NCI-H1417 treated with DMSO at 0.1 percent for 48 hours (cell line): ENCODE results near the gene TRAPPC12.
"Not testable (repeated sequence)": the region's sequence is repeated elsewhere in the genome, so short reads cannot be mapped to it uniquely, and the experiment has no call there.

Source experiments
- DNase-seq: peaks from one replicate; lab custom pipeline; 2025; lab: John Stamatoyannopoulos, UW

TRAPPC12 gene

GRCh38 chr2:3487432-3487831 lies 107.9 kb downstream of the TRAPPC12 start:
- DNase-seq, result no peak

GRCh38 chr2:3488061-3488531 lies 108.6 kb downstream of the TRAPPC12 start:
- DNase-seq, result no peak

- DNase-seq, result no peak
These were observed 109.6 kb downstream of the TRAPPC12 start for GRCh38 chr2:3488855-3489763.

GRCh38 chr2:3489764-3490115 lies 110.2 kb downstream of the TRAPPC12 start:
- no peak for DNase-seq

GRCh38 chr2:3490191-3491170 lies 111.0 kb downstream of the TRAPPC12 start:
- no peak for DNase-seq

GRCh38 chr2:3491306-3491705 lies 111.8 kb downstream of the TRAPPC12 start:
- DNase-seq, result no peak

GRCh38 chr2:3491716-3492474 lies 112.4 kb downstream of the TRAPPC12 start:
- DNase-seq, result no peak

- not testable (repeated sequence) for DNase-seq
These were observed 112.9 kb downstream of the TRAPPC12 start for GRCh38 chr2:3492475-3492787.

- DNase-seq, result no peak
These were observed 113.6 kb downstream of the TRAPPC12 start for GRCh38 chr2:3492951-3493614.

- DNase-seq, result no peak
These were observed 114.1 kb downstream of the TRAPPC12 start for GRCh38 chr2:3493615-3494007.

- no peak for DNase-seq
These were observed 115.6 kb downstream of the TRAPPC12 start for GRCh38 chr2:3494984-3495666.

- not testable (repeated sequence) for DNase-seq
These were observed 117.2 kb downstream of the TRAPPC12 start for GRCh38 chr2:3496708-3497080.

GRCh38 chr2:3498783-3499394 lies 119.4 kb downstream of the TRAPPC12 start:
- no peak for DNase-seq

GRCh38 chr2:3500326-3500899 lies 120.9 kb downstream of the TRAPPC12 start:
- no peak for DNase-seq

GRCh38 chr2:3503046-3503445 lies 123.6 kb downstream of the TRAPPC12 start:
- DNase-seq, result no peak

- no peak for DNase-seq
These were observed 124.0 kb downstream of the TRAPPC12 start for GRCh38 chr2:3503483-3503882.

GRCh38 chr2:3504741-3505140 lies 125.2 kb downstream of the TRAPPC12 start:
- DNase-seq, result no peak

GRCh38 chr2:3505771-3506170 lies 126.3 kb downstream of the TRAPPC12 start:
- DNase-seq, result no peak

- no peak for DNase-seq
These were observed 132.6 kb downstream of the TRAPPC12 start for GRCh38 chr2:3512086-3512485.
